GM06990 (cell line): Measurements from ENCODE around the gene DAB2IP.

Experiments used
- DNase-seq: peaks from one replicate; pipeline ENCODE4 v3.0.0-alpha.2; 2011; ENCODE audit not compliant: insufficient read length; ENCODE audit errors: extremely low read depth
- H3K27me3 ChIP-seq: replicated peaks from 2 replicates; pipeline ENCODE4 v1.6.0; 2011; ENCODE audit warnings: low read length; ENCODE audit not compliant: control insufficient read depth, insufficient read depth
- H3K36me3 ChIP-seq: 2 replicates; pipeline ENCODE4 v1.5.1; 2011; ENCODE audit warnings: low read length; ENCODE audit not compliant: control insufficient read depth, insufficient read depth
- H3K4me3 ChIP-seq: replicated peaks from 2 replicates; pipeline ENCODE4 v1.5.1; 2011; ENCODE audit warnings: low read depth, mild to moderate bottlenecking, control low read depth, low read length
- CTCF ChIP-seq: IDR thresholded peaks from 2 replicates; pipeline ENCODE4 v1.5.1; 2011; ENCODE audit warnings: low read length, control low read depth, mild to moderate bottlenecking, inconsistent platforms; ENCODE audit not compliant: insufficient read depth, poor library complexity, severe bottlenecking

Gene DAB2IP

DNA sequence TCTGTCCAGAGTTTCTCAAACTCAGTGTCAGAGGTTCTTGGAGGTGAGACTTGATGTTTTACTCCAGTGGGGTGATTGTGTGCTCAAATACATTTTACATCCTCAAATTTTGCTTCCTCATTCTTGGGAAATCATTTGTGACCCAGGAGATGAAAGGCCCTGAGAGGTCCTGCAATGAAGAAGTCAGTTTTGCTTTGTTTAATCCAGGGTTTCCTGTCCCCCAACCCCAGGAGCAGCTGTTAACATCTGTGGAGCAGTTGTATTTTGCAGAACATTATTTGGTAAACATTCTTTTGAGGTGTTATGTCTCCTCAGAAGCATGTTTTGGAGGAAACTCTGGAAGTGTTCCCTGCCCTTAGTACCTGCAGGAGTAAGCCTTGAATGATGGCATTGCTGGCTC lies 59.8 kb downstream of the DAB2IP start:
- no peak for TF ChIP-seq CTCF
- no peaks in the 10 kb centered on the region for H3K36me3 ChIP-seq
- no peaks in the 10 kb centered on the region; the same call in 1 of the 2 replicates for H3K27me3 ChIP-seq
- DNase-seq: no peak
- H3K4me3 ChIP-seq: no peak overlapping the region

- no peaks in the 10 kb centered on the region; the same call in 1 of the 2 replicates for H3K27me3 ChIP-seq
- DNase-seq: no peak
- no peak overlapping the region for H3K4me3 ChIP-seq
- no peaks in the 10 kb centered on the region for H3K36me3 ChIP-seq
- TF ChIP-seq CTCF: no peak
These were observed 60.4 kb downstream of the DAB2IP start for GRCh38 chr9:121711797-121712196.

DNA sequence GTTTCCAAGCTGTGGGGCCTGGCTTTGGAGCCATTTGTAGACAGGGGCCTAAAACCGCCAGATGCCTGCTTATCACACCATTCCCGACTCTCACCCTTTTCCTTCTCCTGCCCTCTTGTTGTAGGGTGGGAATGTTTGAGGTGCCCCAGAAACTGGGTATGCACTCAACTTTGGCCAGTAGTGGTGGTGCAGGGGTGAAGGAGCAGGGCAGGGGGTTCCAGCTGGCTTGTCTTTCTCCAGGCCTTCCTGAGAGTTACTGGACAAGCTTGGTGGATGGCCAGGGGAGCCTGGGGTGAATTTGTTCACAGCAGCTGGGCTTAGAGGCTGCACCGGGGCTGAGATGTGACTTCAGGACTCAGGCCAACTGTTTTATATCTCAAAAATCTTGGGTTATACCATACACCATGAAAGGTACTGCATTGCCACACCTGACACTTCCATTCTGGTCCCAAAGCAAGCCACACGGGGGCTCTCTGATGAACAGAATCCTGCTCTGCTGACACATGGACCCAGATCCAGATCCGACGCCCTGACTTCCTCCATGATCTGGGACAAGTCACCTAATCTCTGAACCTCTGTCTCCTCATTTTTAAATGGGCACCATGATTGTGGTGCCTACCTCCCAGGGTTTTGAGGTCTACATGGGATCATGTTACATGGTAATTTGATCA lies 62.1 kb downstream of the DAB2IP start:
- Histone ChIP-seq H3K4me3 (no peak overlapping the region), H3K27me3 (no peaks in the 10 kb centered on the region; the same call in 1 of the 2 replicates), H3K36me3 (no peaks in the 10 kb centered on the region)
- DNase-seq: no peak
- no peak for TF ChIP-seq CTCF

DNA sequence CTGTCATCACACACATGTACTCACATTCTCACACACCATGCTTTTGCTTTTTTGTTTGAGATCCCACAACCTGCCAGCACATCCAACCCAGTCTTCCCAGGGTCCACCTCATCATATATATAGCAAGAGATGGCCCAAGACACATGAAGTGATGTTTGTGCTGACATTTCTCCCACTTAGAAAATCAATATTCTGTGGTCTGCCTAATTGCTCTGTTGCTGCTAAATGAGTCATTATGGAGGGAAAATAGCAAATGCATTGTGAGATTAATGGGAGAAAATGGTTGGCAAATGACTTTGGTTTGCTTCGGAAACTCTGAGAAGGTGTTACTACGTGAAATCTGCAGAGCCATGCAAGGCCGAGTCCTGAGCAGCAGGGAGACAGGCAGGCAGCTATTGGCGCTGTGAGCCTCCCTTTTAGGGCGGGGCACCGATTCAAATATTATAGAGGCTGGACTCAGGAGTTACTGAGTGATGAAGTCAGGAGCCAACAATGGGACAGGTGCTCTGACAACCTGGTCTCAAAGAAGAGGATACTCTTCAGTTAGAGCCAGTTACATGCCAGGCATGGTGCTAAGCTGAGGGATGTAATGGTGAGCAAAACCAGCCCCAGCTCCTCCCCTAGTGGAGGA lies 62.8 kb downstream of the DAB2IP start:
- H3K27me3 ChIP-seq: no peaks in the 10 kb centered on the region; the same call in 1 of the 2 replicates
- DNase-seq: no peak
- H3K36me3 ChIP-seq: no peaks in the 10 kb centered on the region
- TF ChIP-seq CTCF: no peak
- no peak overlapping the region for H3K4me3 ChIP-seq

- Histone ChIP-seq H3K36me3 (no peaks in the 10 kb centered on the region), H3K27me3 (no peaks in the 10 kb centered on the region; the same call in 1 of the 2 replicates), H3K4me3 (no peak overlapping the region)
- TF ChIP-seq CTCF: no peak
- DNase-seq: no peak
These were observed 63.4 kb downstream of the DAB2IP start for GRCh38 chr9:121714873-121715272.
